Inflammatory macrophage treated with lipopolysaccharide for 1 hour (primary cell): Measurements from ENCODE around the gene CD200R1.
A peak's percentile ranks its signal among the peaks of the same experiment; 100 is the strongest.
"Not testable (repeated sequence)": the region's sequence is repeated elsewhere in the genome, so short reads cannot be mapped to it uniquely, and the experiment has no call there.

Experiments used
- DNase-seq, 2 donors: peaks; one replicate each; pipeline ENCODE4 v3.0.0-alpha.2; 2020 to 2022

The CD200R1 gene

DNA sequence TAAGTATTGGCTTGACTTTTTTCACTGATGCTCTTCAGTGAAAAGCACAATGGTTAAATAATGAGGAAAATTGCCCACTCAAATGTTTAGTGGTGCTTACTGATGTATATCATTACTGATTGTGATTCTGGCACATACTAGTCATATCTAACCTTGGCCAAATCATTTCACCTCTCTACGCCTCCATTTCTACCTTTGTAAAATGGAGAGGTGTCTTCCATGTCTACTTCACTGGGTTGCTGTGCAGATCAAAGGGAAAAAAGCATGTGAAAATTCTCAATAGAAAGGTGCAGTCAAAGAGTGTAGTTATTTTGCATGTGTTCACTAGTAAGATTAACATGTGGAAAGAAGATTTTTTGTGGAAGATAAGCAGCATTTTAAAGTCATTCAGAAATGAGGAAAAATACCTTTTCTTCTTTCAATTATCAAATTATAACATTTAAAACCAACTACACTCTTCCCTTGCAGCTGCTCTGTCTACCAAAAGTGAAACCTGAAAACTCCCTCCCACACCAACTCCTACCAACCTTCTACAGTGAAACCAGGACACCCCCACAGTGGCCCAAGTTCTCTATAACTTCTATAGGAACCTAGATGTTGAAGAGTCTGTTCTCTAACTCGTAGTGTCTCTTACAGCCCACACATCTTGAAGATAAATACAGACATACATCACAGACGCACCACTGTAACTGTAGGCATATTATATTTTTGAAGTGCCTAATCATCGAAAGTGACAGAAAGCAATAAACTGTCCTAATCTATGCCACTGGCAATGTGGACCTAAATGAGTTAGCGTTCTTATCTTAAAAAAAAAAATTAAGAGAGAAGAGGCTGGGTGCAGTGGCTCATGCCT is 1.4 kb downstream of the CD200R1 start:
- DNase-seq = peak; percentile 75 to 84

DNA sequence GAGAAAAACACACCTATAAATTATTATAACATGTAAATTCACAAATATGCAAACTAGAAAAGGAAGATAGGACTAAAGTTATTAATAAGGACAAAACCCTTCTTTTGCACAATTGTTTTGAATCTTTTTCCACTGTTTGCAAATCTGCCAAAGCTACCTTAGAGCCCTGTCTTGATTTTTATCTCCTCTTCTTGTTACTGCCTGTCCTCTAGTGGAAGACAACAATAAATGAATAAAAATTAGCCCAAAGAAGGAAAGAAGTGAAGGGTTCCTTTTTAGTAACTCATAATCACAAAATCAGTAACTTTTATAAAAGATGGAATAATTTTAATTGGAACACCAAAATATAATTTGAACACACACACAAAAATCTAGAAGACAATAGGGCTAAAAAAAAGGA is 2.7 kb downstream of the CD200R1 start:
- no peak for DNase-seq

DNA sequence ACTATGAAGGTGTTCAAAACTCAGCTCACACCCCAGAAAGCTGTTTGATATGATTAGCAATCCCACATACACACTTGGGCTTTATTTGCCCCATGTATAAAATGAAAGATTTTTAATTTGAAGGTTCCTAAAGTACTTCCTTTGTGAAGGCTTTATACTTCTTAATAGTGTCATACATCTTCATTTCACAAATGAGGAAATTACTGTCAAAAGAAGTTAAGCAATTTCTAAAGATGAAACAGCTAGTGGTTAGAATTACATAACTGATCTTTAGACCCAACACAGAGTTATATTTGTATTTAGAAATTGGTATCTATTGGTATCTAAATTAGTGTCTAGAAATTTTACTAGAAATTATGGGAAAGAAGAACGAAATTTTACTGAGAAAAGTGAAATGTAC is 7.1 kb downstream of the CD200R1 start:
- DNase-seq = peak; percentile 85 to 89

DNA sequence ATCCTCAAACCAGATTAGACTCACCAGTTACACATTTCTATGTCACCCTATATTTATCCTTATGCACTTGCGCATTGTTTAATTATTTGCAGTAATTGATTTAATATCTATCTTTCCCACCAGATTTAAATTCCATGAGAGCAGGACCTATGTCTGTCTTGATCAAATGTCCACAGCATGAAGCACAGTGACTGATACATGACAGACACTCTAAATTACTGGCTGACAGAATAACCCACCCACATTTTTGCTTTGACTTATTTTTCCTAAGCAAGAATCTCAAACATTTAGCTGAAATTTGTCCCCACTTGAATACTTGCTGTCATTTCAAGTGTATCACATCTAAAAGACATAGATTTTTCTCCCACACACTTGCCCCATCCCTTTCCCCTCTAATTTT is 7.5 kb downstream of the CD200R1 start:
- no peak for DNase-seq

DNA sequence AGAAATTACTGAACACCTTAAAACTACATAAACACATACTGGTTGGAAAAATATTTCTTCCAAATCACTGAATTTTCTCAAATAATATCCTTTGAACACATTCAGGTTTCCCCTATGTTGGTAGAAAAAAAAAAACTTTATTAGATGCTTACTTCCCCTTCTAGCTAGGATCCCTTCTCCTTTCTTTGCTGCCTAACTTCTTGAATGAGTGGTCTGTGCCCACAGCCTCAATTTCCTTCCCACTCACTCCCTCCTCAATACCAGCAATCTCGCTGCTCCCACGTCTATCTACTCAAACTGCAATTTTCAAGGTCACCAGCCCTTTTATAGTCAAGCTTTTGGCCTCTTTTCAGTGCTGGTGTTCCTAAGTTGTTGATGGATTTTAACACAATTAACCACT is 8.3 kb downstream of the CD200R1 start:
- DNase-seq = peak; percentile 41 to 48

DNA sequence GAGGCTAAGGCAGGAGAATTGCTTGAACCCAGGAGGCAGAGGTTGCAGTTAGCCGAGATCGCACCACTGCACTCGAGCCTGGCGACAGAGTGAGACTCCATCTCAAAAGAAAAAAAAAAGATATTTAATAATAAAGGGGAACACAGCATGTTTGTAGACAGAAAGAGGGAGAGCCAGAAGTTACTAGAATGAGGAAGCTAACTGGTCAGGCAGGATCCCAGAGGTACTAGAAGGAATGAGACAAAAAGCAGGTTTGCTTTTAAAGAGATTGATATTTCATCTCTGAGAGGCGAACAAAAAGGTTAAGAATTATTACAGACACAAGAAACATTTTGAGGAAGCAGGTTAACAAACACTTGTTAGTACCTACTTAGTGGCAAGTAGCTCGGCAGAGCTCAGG is 9.2 kb downstream of the CD200R1 start:
- DNase-seq = no peak

DNA sequence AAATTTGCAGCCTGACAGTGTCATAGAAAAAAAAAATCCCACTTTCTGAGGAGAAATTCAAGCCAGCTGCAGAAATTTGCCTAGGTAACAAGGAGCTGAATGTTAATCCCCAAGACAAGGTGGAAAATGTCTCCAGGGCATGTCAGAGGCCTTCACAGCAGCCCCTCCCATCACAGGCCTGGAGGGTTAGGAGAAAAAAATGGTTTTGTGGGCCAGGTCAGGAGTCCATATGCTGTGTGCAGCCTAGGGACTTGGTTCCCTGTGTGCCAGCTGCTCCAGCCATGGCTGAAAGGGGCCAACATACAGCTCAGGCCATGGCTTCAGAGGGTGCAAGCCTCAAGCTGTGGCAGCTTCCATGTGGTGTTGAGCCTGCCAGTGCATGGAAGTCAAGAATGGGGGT is 11.2 kb downstream of the CD200R1 start:
- DNase-seq = no peak

DNA sequence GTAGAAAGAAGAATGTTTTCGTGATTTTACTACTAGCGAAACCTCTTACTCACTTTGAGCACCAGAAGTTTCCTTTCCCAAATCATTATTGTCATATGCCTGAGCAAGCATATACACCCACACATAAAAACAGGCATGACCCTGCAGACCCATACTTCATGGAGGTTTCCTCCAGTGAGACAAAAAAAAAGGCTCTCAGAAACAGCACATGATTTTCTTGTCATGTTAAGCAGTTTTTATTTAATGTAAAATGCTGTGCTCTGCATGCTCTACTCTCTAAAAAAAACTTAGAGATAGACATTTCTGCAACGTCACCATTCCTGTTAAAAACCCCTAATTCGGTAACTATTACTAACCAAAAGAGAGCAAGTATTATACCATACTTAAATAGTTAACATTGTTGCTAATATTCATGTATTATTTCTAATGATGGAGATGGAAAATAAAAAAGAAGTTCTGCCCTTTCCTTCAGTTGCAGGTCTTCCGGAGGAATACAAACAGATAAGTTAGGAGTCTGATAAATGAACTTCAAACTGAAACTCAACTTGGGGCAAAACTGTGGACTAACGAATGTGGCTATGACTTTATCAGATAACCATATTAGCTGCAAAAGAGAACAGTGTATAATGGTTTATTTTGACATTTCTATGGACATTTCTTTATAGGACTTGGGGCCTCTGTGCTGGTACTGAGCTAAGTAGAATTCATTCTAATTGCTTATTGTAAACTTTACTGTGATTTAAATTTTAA is 15.9 kb downstream of the CD200R1 start:
- DNase-seq = peak; percentile 46 to 67

DNA sequence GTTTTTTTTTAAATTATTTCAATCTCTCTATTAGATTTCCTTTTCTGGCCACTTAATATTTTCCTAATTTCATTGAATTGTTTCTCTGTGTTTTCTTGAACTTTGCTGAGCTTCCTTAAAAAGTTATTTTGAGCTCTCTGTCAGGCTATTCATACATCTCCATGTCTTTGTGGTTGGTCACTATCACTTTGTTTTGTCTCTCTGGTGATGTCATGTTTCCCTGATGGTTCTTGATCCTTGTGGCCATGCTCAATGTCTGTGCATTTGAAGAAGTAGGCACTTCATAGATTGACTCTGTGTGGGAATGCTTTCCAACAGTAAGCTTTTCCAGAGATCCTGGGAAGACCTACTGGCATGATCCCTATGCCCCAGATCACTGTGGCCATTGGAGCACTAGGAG is 18.6 kb downstream of the CD200R1 start:
- DNase-seq = no peak

DNA sequence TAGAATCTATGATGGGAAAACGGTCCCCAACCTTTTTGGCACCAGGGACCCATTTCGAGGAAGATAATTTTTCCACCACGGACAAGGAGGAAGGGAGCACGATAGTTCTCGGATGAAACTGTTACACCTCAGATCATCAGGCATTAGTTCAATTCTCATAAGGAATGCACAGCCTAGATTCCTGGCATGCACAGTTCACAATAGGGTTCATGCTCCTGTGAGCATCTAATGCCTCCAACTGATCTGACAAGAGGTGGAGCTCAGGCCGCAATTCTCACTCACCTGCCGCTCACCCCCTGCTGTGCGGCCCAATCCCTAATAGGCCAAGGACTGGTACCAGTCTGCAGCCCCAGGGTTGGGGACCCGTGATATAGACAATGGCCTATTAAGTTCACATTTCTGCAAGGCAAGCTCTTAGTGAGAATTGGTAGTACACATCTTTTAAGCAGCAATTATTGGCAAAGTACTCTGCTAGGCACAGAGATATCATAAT is 26.5 kb downstream of the CD200R1 start:
- no peak for DNase-seq

DNA sequence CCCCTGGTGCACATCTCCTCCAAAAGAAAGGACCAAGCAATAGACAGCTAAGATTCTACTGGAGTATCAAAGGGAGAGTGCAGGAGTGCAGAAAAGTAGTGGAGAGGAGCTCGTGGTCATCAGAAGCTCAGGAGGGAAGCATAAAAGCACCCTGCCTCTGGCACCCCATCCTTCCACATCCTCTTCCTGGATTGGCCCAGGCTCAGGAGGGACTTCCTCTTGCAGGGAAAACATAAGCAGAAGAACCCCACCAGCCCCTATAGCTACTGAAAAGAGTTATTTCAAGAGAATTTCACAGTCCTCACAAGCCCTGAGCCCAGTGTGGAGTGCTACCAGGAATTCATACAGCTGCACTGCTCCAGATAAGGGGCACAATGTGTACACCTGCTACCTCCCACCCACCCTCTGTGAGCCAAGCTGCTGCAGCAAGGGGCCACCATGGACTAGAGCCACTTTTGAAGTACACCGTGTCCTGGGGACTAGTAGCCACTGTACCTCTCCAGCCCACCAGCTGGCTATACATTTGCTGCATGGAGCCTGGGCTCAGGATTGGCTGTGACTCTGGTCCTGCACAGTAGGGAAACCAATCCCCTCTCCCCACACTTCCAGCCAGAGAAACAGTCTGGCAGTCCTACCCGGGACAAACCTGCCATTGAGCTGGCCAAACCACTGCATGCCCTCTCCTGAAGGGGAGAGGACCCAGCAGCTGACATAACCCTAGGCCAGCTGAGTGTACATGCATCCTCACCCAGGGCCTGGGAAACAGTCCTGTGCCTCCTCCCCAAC is 43.0 kb downstream of the CD200R1 start:
- peak; percentile 11 to 40 for DNase-seq

DNA sequence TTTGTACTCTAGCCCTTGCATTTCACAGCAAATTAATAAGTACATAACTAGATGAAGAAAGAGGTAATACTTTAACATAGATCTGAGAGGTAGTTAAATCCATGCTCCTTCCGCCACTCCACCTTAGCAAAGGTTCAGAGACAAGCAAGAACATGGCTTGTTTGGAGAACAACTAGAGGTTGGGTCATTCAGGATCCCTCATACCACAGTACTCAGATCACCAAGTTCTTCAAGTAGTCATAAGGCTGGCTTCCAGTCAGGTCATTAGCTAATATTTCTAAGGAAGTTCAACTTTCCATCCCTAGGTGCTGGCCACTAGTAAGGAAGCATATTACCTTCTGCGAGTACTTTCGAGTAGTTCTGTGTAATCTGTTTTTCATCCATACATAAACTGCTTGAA is 44.1 kb downstream of the CD200R1 start:
- DNase-seq = no peak

DNA sequence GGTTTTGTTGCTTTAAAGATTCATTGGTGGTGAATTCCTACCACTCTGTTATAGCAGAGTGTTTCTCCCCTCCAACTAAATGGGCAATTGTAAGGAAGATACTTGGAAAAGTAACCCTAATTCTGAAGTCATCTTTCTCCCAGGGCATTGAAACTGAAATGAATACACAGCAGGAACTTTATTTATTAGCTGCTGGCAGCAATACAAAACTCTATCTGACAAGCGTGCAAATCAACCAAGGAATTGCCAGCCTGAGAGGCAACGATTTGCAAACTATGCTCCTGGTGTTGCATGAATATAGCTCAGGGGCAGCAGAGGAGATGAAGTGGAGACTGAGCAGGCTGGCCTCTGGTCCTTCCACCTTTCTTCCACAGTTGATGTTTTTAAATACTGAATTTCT is 48.9 kb downstream of the CD200R1 start:
- DNase-seq = no peak

DNA sequence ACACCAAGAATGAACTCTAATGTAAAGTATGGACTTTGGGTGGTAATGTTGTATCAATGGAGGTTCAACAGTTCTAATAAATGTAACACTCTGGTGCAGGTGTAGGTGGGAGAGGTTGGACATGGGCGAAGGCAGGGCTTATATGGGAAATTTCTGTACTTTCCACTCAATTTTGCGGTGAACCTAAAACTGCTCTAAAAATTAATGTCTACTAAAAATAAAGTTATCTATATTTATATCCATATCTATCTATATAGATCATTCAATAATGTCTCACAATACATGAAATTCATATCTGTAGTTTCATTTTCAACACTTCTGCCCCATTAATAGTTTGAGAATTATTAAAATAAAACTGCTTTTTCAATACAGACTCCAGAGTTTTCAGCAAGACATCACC is 49.3 kb downstream of the CD200R1 start:
- DNase-seq = no peak

DNA sequence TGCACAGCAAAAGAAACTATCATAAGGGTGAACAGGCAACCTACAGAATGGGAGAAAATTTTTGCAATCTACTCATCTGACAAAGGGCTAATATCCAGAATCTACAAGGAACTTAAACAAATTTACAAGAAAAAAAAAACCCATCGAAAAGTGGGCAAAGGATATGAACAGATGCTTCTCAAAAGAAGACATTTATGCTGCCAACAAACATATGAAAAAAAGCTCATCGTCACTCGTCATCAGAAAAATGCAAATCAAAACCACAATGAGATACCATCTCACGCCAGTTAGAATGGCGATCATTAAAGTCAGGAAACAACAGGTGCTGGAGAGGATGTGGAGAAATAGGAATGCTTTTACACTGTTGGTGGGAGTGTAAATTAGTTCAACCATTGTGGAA is 55.4 kb downstream of the CD200R1 start:
- DNase-seq = not testable (repeated sequence)

DNA sequence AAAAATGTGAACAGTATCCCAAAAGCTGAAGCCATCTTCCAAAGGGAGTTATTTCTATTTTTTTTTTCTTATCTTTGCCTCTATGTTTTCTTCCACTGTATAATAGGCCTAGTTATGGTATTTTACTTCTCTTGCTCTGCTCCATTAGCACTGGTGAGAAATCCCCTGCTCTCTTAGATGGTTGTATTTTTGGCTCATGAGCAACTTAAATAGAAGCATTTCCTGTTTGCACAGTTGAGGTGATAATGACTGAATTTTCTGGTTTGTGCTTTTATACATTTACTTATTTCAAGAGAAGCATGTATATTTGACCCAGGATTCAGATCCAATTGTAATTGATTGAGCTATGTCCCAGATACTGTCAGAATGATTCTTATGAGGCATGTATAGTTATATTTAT is 66.7 kb downstream of the CD200R1 start:
- peak in 1 of 2 donors; percentile 12 for DNase-seq

DNA sequence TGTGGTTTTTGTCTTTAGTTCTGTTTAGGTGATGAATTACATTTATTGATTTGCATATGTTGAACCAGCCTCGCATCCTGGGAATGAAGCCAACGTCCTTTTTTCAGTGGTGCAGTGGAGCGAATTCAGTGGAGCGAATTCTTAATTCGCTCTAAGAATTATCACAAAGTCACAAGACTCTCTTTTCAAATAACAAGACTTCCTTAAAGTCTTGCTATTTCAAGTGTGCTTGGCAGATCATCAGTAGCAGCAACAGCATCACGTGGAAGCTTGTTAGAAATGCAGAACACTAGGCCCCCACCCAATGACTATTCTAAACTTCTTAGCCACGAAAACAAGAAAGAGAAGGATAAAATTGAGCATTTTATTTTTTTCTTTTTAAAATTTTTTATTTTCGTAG is 70.1 kb downstream of the CD200R1 start:
- no peak for DNase-seq

DNA sequence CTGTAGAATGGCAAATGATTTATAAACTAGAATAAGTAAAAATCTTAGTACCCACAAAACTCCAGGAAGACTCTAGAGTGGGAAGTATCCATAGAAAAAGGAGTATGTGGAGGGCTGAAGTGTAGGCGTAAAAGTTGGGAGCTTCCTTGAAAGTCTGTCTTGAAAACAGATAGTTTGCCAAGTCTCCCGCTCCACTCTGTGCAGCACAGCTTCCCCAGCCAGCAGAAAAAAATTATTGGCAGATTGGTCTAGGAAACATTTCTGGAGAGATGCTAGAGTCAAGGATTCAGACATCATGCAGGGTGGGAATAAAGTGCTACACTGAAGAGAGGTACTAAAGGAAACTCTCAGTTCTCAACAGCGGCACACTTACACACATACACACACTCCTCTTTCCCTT is 74.8 kb downstream of the CD200R1 start:
- DNase-seq = no peak

DNA sequence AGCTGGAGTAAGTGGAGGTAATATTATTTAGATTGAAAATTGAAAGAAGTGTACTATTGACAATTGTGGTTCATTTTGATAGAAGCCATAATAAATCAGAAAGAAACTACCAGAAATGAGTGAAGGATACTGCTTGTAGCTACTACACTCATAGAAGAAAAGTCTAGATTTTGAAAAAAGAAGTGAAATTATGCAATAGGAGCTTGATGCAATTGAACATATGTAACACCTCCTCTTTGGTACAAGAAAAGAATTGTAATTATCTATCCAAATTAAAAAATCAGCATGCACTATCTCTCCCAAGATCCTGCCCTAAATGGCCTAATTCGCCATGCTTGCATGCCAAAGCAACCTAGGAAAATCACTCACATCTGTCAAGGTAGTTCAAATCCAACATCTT is 77.1 kb downstream of the CD200R1 start:
- DNase-seq = peak; percentile 30 to 61

DNA sequence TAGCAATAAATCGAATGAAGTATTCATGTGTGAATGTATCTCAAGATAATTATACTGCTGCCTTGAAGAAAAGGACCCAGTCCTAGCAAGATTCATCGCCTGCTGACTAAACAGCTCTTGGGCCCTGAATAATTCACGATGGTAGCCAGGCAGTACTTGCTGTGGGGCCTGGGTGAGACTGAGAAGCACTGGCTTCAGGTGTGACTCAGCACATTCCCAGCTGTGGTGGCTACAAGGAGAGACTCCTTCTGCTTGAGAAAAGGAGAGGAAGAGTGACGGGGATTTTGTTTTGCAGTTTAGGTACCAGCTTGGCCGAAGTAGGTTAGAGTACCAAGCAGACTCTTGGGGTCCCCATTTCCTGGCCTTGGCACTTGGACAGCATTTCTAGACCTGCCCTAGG is 80.6 kb downstream of the CD200R1 start:
- no peak for DNase-seq

DNA sequence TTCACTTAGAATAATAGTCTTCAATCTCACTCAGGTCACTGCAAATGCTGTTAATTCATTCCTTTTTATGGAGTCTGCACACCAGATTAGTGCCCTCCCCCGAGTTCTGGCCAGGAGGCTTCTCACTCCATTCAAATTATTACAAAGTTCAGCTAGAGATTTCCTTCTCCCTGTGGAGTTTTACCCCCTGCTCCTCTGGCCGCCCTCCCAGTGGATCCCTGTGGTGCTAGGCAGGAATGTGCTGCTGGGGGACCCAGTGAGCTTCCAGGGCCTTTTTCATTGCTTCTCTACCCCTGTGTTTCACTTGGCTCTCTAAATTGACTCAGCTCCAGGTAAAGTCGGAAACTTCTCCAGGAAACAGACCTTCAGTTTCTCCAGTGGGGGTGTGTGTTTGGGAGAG is 85.5 kb downstream of the CD200R1 start:
- no peak for DNase-seq

DNA sequence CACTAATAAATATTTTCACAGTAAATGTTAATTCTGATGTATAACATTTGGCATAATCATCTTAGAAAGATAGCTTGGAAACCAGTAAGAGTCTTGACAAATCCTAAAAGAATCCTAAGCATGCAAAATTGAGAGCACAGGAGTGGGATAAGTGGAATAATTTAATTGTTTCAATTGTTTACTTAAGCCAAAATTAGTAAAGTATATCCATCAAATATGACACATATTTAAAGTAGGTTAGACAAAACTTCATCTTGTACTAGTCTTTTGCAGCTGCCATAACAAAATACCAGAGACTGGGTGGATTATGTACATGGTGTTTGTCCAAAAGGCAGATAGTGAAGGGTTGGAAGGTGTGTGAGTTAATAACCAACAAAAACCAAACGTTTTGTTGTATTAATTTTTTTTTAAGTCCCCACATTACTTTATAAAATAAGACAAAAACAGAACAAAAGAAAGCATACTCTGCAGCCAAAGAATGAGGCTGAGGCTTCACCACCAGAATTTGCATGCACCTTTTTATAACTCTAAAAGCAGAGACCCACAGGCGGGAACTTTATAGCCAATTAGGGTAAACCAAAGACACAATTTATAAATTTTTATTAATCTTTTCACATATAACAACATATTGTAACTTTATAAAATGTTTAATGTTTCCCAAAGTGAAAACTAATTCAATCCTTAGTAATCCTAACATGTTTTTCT is 86.4 kb downstream of the CD200R1 start:
- no peak for DNase-seq
